ENCODE results near the gene N4BP2L1.

Gene N4BP2L1

DNA sequence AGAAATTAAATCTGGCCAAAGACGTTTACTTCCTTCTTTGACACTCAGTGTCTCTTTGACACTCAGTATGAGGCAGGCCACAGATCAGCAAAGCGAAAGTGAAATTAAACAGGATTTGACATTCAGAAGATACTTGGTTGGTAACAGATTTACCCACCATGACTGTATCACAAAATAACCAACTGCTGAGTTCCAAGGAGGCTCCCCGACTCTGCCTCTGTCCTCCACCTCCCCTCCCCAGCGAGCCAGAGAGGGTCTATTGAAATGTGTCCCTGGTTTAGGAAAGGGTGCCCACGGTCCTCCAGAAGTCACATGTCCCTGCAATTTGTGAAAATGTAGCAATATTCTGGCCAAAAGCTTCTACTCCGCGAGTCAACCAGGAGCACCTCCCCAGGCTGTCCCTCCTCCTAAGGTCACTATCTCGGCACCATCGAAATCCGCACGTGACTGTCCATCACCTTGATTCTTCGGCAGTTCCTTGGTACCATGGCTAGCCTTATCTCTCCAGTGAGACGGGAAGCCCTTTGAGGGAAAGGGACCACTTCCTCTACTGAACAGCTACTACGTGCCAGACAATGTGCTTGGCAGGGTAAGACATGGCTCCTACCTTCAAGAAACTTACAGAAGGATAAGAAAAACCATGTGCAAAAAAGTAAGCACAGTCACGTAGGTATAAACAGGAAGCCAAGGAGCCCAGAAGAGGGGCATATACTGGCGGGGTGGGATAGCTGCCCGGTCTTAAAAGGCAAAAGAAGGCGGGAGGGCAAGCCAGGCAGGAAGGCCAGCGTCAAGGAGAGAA is 1.5 kb downstream of the N4BP2L1 start:
- H3K4me3 ChIP-seq (ENCODE audit: low read length), result peak overlapping the region; percentile 72
- no peak for TF ChIP-seq ZNF274 (IDR thresholded peaks at IDR 0.05; ENCODE audit: low read depth, low read length)

DNA sequence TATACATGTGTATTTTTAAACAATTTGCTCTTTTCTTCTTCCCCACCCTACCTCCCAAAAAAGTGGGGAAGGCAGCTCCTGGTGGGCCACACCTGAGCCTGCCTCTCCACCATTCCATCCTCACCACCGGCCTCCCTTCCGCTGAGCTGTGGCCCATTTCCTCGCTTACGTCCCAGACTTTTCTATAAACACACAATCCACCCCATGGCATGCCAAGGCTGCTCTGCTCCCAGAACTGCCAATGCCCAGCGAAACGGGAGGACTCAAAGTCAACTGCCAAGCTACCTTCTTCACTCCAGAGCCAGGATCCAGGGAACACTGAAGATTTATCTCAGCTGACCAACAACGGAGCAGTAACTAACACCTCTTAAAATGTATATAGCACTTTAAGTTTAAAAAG is 2.8 kb downstream of the N4BP2L1 start:
- TF ChIP-seq ZNF274 (IDR thresholded peaks at IDR 0.05; ENCODE audit: low read depth, low read length), result no peak
- no peak overlapping the region for H3K4me3 ChIP-seq (ENCODE audit: low read length)

DNA sequence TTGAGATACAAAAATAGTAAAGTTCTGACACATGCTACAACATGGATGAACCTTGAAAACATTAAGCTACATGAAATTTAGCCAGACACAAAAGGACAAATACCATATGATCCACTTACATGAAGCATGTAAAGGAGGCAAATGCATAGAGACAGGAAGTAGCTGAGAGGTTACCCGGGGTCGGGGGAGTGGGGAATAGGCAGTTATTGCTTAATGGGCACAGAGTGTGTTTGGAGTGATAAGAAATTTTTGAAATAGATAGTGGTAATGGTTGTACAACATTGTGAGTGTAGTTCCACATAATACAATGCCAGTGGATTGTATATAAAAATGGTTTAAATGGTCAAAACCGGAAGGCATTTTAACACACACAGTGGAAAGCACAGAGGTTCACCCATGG is 4.3 kb downstream of the N4BP2L1 start:
- TF ChIP-seq ZNF274 (IDR thresholded peaks at IDR 0.05; ENCODE audit: low read depth, low read length), result no peak
- no peak overlapping the region for H3K4me3 ChIP-seq (ENCODE audit: low read length)

DNA sequence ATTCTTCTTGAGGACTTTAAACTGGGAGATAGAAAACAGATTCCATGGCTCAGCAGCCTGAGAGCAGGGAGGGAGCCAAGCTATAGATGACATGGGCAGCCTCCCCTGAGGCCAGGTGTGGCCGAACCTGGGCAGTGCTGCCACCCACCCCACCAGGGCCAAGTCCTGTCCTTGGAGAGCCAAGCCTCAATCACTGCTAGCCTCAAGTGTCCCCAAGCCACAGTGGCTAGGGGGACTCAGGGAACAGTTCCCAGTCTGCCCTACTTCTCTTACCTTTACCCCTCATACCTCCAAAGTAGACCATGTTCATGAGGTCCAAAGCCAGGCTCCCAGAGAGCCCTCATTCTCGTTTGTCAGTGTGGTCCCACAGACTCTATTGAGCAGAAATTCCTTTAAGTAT is 8.1 kb downstream of the N4BP2L1 start:
- no peak for TF ChIP-seq ZNF274 (IDR thresholded peaks at IDR 0.05; ENCODE audit: low read depth, low read length)
- H3K4me3 ChIP-seq (ENCODE audit: low read length), result no peak overlapping the region

DNA sequence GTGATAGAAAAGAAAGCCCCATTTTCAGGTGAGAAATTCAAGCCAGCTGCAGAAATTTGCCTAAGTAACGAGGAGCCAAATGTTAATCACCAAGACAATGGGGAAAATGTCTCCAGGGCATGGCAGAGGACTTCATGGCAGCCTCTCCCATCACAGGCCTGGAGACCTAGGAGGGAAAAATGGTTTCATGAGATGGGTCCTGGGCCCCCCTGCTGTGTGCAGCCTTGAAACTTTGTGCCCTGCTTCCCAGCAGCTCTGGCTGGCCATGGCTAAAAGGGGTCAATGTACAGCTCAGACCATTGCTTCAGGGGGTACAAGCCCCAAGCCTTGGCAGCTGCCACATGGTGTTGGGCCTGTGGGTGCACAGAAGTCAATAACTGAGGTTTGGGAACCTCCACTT is 9.9 kb downstream of the N4BP2L1 start:
- TF ChIP-seq ZNF274 (IDR thresholded peaks at IDR 0.05; ENCODE audit: low read depth, low read length), result no peak
- H3K4me3 ChIP-seq (ENCODE audit: low read length), result no peak overlapping the region

DNA sequence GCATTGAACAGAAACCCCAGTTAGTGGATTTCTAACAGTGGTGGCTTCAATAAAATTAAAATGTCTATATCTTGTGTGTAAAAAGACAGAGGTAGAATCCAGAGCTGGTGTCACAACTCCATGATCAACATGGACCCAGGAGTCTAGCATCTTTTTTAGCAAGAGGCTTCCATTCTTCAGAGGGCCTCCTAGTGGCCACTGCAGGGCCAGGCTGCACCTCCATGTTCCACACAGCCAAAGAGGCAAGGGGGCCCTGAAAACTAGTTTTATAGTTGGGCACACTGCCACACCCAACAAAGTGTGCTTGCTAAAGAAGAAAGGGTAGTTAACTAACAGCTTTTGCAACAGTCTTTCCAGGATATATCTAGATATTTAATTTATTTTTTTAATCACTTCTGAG is 12.9 kb downstream of the N4BP2L1 start:
- H3K4me3 ChIP-seq (ENCODE audit: low read length), result no peak overlapping the region
- TF ChIP-seq ZNF274 (IDR thresholded peaks at IDR 0.05; ENCODE audit: low read depth, low read length), result no peak

DNA sequence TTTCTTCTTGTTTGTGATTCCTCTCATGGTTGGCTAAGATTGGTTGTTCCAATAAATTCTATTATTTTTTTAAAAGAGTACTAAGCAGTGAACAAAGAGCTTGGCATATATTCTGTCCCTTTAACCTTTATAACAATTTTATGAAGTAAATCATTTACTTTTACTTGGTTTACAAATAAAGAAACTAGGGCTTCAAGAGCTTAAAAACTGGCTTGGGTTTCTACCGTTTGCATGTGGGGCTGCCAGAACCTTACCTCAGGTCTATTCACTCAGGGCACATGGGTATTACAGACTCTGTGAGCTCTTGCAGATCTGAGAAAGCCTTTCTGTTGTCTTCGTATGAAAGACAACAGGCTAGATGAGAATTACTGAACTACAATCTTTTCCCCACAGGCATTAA is 13.3 kb downstream of the N4BP2L1 start:
- H3K4me3 ChIP-seq (ENCODE audit: low read length), result no peak overlapping the region
- TF ChIP-seq ZNF274 (IDR thresholded peaks at IDR 0.05; ENCODE audit: low read depth, low read length), result no peak

DNA sequence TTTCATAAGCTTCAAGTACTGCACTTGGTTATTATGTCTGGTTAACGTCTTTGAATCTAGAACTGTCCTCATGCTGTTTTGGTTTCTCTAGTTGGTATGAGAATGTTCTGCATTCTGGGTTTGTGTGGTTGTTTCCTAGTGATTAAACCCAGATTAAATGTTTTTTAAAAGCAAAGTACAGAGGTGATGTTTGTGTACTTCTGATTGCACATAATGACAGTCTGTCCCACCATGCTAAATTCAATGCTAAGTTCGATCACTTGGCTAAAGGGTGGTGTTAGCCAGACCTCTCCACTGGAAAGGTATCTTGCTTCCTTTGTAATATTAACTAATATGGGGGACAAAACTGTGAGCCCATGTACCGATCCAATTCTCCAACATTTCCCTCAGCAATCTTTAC is 14.6 kb downstream of the N4BP2L1 start:
- no peak for TF ChIP-seq ZNF274 (IDR thresholded peaks at IDR 0.05; ENCODE audit: low read depth, low read length)
- no peak overlapping the region for H3K4me3 ChIP-seq (ENCODE audit: low read length)

DNA sequence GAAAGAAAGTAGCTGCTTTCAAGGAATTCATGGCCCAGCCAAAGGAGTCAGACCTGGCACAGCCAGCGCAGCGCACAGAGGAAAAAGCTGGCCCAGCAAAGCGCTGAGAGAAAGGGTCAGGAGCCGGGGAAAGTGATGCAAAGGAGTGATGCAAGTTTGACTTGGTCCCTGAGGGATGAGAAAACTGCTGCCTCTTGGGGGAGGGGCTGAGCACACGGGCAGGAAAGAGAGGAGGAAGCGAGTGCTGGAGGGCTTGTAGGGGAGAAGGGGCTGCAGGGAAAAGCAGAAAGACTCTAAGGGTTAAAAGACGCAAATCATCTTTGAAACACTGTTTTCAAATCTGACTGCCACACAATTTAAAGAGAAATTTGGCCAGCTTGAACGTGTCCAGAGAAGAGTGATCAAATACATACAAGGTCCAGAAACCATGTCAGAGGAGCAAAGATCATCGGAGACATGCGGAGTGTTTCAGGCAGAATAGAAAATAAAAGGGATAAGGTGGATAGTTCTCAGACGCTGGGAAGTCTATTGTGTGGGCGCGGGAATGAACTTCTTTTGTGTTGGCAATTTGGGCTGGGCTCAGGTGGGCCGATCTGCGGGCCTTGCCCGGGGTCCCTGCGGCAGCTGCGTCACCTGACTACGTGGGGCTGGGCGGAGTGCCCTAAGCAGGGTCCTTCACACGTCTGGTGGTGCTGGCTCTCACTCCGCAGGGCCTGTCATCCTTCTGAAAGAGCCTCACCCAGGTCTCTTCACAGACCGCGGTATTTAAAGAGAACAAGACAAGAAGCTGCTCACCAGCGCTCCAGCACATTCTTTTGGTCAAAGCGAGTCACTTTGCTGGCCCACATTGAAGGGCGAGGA is 18.1 kb downstream of the N4BP2L1 start:
- H3K4me3 ChIP-seq (ENCODE audit: low read length), result no peak overlapping the region
- TF ChIP-seq ZNF274 (IDR thresholded peaks at IDR 0.05; ENCODE audit: low read depth, low read length), result no peak

DNA sequence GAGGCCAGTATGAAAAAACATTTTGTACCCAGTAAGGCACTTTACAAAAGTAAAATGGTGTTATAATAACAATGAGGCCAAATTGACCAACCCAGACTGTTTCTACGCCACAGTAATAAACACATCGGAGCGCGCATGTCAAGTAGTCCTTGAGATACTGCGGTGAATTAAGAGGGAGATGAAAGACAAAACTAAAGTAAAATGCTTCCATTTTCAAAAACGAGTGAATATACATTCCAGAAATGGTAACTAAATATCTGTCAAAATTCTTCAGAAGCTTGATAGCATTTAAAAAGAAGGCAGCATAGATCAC is 19.0 kb downstream of the N4BP2L1 start:
- no peak overlapping the region for H3K4me3 ChIP-seq (ENCODE audit: low read length)
- no peak for TF ChIP-seq ZNF274 (IDR thresholded peaks at IDR 0.05; ENCODE audit: low read depth, low read length)

DNA sequence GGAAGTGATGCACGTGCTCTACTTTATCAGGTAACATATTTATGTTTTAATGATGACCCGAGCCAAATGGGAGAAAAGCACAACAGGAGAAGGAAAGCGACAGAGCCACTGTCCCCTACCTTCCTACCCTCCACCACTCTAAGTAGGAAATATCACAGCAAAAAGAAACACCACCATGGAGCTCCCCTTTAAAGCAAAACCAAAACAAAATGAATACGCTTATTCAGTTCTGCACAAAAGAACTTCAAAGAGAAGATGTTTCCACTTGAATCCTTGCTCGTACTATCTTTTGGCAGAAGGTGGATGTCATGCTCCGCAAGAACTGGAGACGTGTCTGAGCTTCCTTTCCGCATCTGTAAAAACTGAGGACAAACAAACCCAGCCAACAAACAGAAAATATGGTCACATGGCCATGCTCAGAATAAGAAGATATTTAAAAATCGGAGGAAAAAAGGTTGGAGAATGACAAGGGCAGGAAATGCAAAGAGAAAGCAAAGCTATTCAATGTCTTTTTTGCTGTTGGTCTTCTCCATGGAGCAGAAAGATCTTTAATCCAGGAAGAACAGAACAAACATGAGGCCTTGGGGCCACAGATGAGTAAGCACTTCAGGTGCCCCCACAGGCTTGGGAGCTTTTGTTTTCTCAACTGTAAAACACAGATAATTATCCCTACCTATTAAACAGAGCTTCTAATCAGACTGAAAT is 19.5 kb downstream of the N4BP2L1 start:
- H3K4me3 ChIP-seq (ENCODE audit: low read length), result no peak overlapping the region
- no peak for TF ChIP-seq ZNF274 (IDR thresholded peaks at IDR 0.05; ENCODE audit: low read depth, low read length)

DNA sequence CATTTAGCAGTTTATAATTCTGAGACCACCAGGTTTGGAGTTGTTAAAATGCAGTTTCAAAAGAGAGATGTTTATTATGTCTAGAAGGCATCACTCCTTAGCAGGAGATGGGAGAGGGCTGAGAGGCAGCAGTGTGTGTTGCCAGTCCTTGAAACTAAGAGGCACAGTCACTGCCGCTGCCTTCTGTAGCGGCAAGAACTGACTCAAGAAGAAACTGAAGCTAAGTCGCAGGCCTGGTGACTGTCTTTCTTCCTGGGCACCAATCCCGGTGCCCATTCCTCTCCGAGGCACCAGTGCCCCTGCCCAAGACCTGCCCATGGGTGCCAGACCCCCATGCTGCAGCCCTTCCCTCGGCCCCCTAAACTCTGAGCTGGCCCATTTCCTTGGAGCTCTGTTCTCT is 20.1 kb downstream of the N4BP2L1 start:
- no peak for TF ChIP-seq ZNF274 (IDR thresholded peaks at IDR 0.05; ENCODE audit: low read depth, low read length)
- H3K4me3 ChIP-seq (ENCODE audit: low read length), result no peak overlapping the region

DNA sequence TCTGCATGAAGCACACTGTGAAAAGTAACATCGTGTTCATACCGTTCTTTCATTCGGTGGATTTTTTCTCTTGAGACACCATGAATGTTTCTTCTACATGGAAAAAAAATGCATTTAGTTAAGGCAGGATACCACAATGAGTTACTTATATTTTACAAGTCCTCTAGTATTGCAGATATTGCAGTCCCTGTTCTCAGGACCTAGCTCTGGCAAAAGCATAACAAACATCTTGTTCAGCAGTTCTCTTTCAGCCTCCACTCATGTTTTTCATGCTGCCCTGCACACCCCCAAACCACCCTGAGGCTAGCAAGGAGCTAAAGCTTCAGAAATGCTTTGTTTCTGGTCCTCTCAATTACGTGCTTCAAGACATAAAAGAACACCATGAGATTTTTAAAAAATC is 24.8 kb downstream of the N4BP2L1 start:
- no peak overlapping the region for H3K4me3 ChIP-seq (ENCODE audit: low read length)
- TF ChIP-seq ZNF274 (IDR thresholded peaks at IDR 0.05; ENCODE audit: low read depth, low read length), result no peak

DNA sequence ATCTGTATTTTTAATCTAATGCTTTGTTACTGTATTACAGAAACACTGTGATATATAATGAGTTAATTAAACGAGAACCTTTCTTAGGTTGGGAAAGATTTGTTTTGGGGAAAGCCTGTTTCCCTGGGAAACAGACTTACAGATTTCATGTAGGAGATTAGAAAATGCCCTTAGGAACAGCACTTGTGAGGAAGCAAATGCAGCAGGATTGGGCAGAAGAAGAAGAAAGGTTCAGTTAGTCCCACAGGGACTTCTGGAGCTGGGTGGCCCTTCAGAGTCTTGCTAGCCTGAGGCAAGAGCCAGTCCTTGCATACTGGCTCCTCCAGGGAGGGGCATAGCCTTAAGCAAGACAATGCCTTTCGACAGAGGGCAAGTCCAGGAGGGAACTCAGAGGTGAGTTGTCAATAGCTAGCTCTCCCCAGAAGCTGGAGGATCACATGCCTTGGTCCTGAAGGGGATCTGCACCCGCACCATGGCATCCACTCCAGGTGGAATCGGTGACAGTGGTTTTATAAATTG is 36.8 kb downstream of the N4BP2L1 start:
- no peak for TF ChIP-seq ZNF274 (IDR thresholded peaks at IDR 0.05; ENCODE audit: low read depth, low read length)
- no peak overlapping the region for H3K4me3 ChIP-seq (ENCODE audit: low read length)

Data from GM08714 (cell line).